Adrenal gland (tissue), 12 donors: ENCODE measurements around the gene KRTAP4-12. TPM values are rescaled to one million over a fixed set of nuclear protein-coding genes. Genes with fewer than 3 reads are reported as not detected.
"Not testable (repeated sequence)": the region's sequence is repeated elsewhere in the genome, so short reads cannot be mapped to it uniquely, and the experiment has no call there.

Experiments used
- DNase-seq, 7 donors: peaks; one replicate each; pipeline ENCODE4 v3.0.0-alpha.2; 2019 to 2020
- H3K27ac ChIP-seq, 5 donors: fragments of 200-600 bp; sonication (generic) in 4 of 5; 1 replicate in 3 of 5; 2 replicates in 2 of 5; pipeline versions ENCODE4 v1.5.1 to v1.8.0; 2016 to 2020; ENCODE audit warnings: mild to moderate bottlenecking in 1 of 5
- H3K27me3 ChIP-seq: fragments of 200-600 bp; 2 replicates; pipeline ENCODE4 v1.8.0; 2021
- H3K36me3 ChIP-seq, 2 donors: fragments of 200-600 bp; replicated peaks in 1 of 2; 1 replicate in 1 of 2; 2 replicates in 1 of 2; pipeline versions ENCODE4 v1.5.1 to v1.8.0; 2018 to 2022
- H3K4me1 ChIP-seq, 2 donors: fragments of 200-600 bp; replicated peaks in 1 of 2; 1 replicate in 1 of 2; 2 replicates in 1 of 2; pipeline versions ENCODE4 v1.5.1 to v1.8.0; 2018 to 2021
- H3K4me3 ChIP-seq, 4 donors: fragments of 200-600 bp; sonication (generic) in 3 of 4; one replicate each; pipeline ENCODE4 v1.5.1; 2016 to 2018
- H3K9me3 ChIP-seq, 3 donors: fragments of 200-600 bp; sonication (generic) in 1 of 3; replicated peaks in 1 of 3; 1 replicate in 2 of 3; 2 replicates in 1 of 3; pipeline versions ENCODE4 v1.5.1 to v1.8.0; 2016 to 2021
- CTCF ChIP-seq, 6 experiments: fragments of 450-650 bp in 4 of 6; fragments of 200-600 bp in 2 of 6; sonication (generic) in 1 of 6; IDR thresholded peaks; 1 replicate in 5 of 6; 2 replicates in 1 of 6; pipeline versions ENCODE4 v1.5.1 to v1.8.0; 2016 to 2021; ENCODE audit warnings: antibody characterized with exemption in 6 of 6, mild to moderate bottlenecking in 2 of 6, moderate library complexity in 1 of 6
- POLR2A ChIP-seq, 2 donors: fragments of 450-650 bp; IDR thresholded peaks; one replicate each; pipeline ENCODE4 v1.6.1; 2017; ENCODE audit warnings: antibody characterized with exemption in 2 of 2, mild to moderate bottlenecking in 2 of 2, moderate library complexity in 1 of 2
- WGBS, 4 donors: extraction: QIAGEN DNeasy Blood & Tissue Kit in 2 of 4; methylation state at CpG; one replicate each; pipeline versions ENCODE4 v1.1.5 to v1.1.7; 2013 to 2017; 5-methylcytosine and 5-hydroxymethylcytosine counted together
- intact Hi-C, 2 donors: fragments of 100-400 bp; cut with DNase I; formaldehyde crosslinking; loops; one replicate each; pipeline versions ENCODE4 v1.14.1 to v1.15.0; 2022 to 2023
- polyA plus RNA-seq, 3 donors: library from polyadenylated mRNA; stranded (reverse); fragments of 200-250 nt in 2 of 3; fragments of 350-450 nt in 1 of 3; fragmentation: Illumina TruSeq in 1 of 3; extraction: RNeasy Lipid Tissue Mini Kit (QIAGEN cat#74804) in 1 of 3; gene quantifications; one replicate each; pipeline ENCODE4 v1.2.3, GENCODE V29; 2013 to 2014
- total RNA-seq, 9 donors: library from RNA; depleted of rRNA in 4 of 9; stranded (reverse); fragments of >200 nt in 4 of 9; fragments of 120-200 nt in 1 of 9; fragmentation: NEBNext Ultra II Directional in 1 of 9; extraction: Animal tissue kit (Norgen Biotek cat#: 25700) in 1 of 9; gene quantifications; one replicate each; pipeline versions ENCODE4 v1.1.0 to v1.2.4, GENCODE V29; 2013 to 2023
- donor health status: healthy with polysubstance abuse.
- donor health status: Bipolar disorder and iron deficiency.
- donor health status: DM: yes; HTN: yes; CAD: no.
- donor health status: DM: no; HTN: no; CAD: no.
- donor health status: DM: no; HTN: no; CAD: no.
- donor health status: DM: yes; HTN: yes; CAD: no.

The KRTAP4-12 gene
- total and polyA plus RNA-seq, 12 donors: not detected

GRCh38 chr17:41131979-41132378 lies 8.0 kb upstream of the KRTAP4-12 start:
- TF ChIP-seq POLR2A (IDR thresholded peaks at IDR 0.05) (no peak), CTCF (IDR thresholded peaks at IDR 0.05) (no peak)
- H3K27me3 ChIP-seq: no peaks in the 10 kb centered on the region
- no peak overlapping the region for H3K27ac ChIP-seq
- H3K9me3 ChIP-seq: no peaks in the 10 kb centered on the region
- H3K4me3 ChIP-seq: no peak overlapping the region
- no peaks in the 10 kb centered on the region for H3K36me3 ChIP-seq
- intact Hi-C loops: no loop called here
- WGBS, 4 donors: 79 to 88% (median 85%) methylated on average over 3 of the region's 3 CpGs
- no peak for DNase-seq
- H3K4me1 ChIP-seq: no peaks in the 10 kb centered on the region

- intact Hi-C loops: no loop called here
- Histone ChIP-seq H3K9me3 (no peaks in the 10 kb centered on the region), H3K4me1 (no peaks in the 10 kb centered on the region), H3K27me3 (no peaks in the 10 kb centered on the region), H3K27ac (no peak overlapping the region), H3K4me3 (no peak overlapping the region), H3K36me3 (no peaks in the 10 kb centered on the region)
- WGBS, 4 donors: 26 to 44% (median 29%) methylated on average over 1 of the region's 1 CpG
- no peak for TF ChIP-seq POLR2A (IDR thresholded peaks at IDR 0.05)
- TF ChIP-seq CTCF (IDR thresholded peaks at IDR 0.05): no peak
- DNase-seq: no peak
Measured at GRCh38 chr17:41127371-41127770, 3.4 kb upstream of the KRTAP4-12 start.

GRCh38 chr17:41126412-41126811 lies 2.4 kb upstream of the KRTAP4-12 start:
- TF ChIP-seq POLR2A (IDR thresholded peaks at IDR 0.05) (no peak), CTCF (IDR thresholded peaks at IDR 0.05) (no peak)
- Histone ChIP-seq H3K4me3 (no peak overlapping the region), H3K36me3 (no peaks in the 10 kb centered on the region), H3K27ac (no peak overlapping the region), H3K9me3 (no peaks in the 10 kb centered on the region), H3K4me1 (no peaks in the 10 kb centered on the region), H3K27me3 (no peaks in the 10 kb centered on the region)
- no peak for DNase-seq
- WGBS, 4 donors: 67 to 90% (median 82%) methylated on average over 3 of the region's 3 CpGs
- intact Hi-C loops: no loop called here

- intact Hi-C loops: no loop called here
- TF ChIP-seq POLR2A (IDR thresholded peaks at IDR 0.05) (no peak), CTCF (IDR thresholded peaks at IDR 0.05) (no peak)
- WGBS, 4 donors: 68 to 100% (median 85%) methylated on average over 2 of the region's 2 CpGs
- DNase-seq: no peak
- no peak overlapping the region for H3K4me3 ChIP-seq
- peaks cover under 1% of the 10 kb centered on the region for H3K27me3 ChIP-seq
- no peaks in the 10 kb centered on the region for H3K9me3 ChIP-seq
- H3K36me3 ChIP-seq: no peaks in the 10 kb centered on the region
- H3K4me1 ChIP-seq: no peaks in the 10 kb centered on the region
- H3K27ac ChIP-seq: no peak overlapping the region
Measured at GRCh38 chr17:41125064-41125463, 1.1 kb upstream of the KRTAP4-12 start.

GRCh38 chr17:41123292-41123990 lies 541 bp downstream of the KRTAP4-12 start:
- H3K9me3 ChIP-seq, H3K36me3 ChIP-seq, intact Hi-C loops, DNase-seq, H3K4me3 ChIP-seq, H3K27me3 ChIP-seq, H3K4me1 ChIP-seq, H3K27ac ChIP-seq: not testable (repeated sequence)
- WGBS, 4 donors: 79 to 89% (median 88%) methylated on average over 8 to 12 of the region's 12 CpGs
